Activated T-cell treated with anti-CD3 and anti-CD28 coated beads for 4 hours (primary cell): ENCODE measurements around the gene METTL14.

Experiments used
- DNase-seq: peaks from one replicate; pipeline ENCODE4 v3.0.0-alpha.2; 2020

Gene METTL14

GRCh38 chr4:118760092-118760491 is 74.9 kb downstream of the METTL14 start:
- DNase-seq = no peak

- no peak for DNase-seq
These were observed 75.3 kb downstream of the METTL14 start for GRCh38 chr4:118760493-118760892.

- DNase-seq = no peak
These were observed 76.3 kb downstream of the METTL14 start for GRCh38 chr4:118761397-118762016.

- DNase-seq = no peak
These were observed 77.0 kb downstream of the METTL14 start for GRCh38 chr4:118762155-118762554.

- DNase-seq = no peak
These were observed 77.7 kb downstream of the METTL14 start for GRCh38 chr4:118762730-118763477.
